HG02938 (cell line): Measurements from ENCODE around the gene TRAF3IP1.
A peak's percentile ranks its signal among the peaks of the same experiment; 100 is the strongest.

Experiments used
- ATAC-seq: cut with Tn5 transposase; IDR thresholded peaks from one replicate; pipeline ENCODE4 v1.9.1; 2021; ENCODE audit warnings: mild to moderate bottlenecking, moderate library complexity; ENCODE audit not compliant: unreplicated experiment

TRAF3IP1 gene

DNA sequence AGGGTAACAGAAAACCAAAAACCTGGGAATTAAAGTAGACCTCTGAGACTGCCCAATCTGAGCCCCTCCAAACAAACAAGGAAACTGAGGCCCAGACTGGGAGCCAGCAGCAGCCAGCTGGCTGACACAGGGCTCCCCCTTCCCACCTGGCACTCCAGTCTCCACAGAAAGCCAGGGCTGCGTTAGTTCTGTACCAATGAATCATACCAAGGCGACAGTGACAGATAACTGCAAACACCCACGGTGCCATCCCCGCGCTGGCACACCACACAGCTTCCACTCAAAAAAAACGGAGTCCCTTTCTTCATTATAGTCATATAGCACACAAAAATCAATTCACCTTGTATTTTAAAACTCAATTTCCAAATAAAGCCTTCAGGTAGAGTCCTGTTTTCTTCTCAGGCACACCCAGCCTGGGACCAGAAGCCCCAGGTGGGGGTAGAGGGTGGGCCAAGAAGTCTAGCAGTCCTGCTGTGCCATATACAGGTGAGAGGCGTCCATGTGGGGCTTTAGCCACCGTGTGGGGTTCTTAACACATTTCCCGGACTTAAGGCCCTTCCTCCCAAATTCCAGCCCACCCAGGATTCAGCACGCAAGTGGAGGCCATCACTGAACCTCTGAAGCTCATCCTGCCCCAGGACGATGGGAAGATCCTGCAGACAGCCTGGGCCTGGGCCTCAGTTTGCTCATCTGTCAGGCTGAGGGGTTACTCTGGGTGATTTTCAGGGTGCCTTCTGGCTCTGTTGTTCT is 33.2 kb upstream of the TRAF3IP1 start:
- ATAC-seq = no peak

DNA sequence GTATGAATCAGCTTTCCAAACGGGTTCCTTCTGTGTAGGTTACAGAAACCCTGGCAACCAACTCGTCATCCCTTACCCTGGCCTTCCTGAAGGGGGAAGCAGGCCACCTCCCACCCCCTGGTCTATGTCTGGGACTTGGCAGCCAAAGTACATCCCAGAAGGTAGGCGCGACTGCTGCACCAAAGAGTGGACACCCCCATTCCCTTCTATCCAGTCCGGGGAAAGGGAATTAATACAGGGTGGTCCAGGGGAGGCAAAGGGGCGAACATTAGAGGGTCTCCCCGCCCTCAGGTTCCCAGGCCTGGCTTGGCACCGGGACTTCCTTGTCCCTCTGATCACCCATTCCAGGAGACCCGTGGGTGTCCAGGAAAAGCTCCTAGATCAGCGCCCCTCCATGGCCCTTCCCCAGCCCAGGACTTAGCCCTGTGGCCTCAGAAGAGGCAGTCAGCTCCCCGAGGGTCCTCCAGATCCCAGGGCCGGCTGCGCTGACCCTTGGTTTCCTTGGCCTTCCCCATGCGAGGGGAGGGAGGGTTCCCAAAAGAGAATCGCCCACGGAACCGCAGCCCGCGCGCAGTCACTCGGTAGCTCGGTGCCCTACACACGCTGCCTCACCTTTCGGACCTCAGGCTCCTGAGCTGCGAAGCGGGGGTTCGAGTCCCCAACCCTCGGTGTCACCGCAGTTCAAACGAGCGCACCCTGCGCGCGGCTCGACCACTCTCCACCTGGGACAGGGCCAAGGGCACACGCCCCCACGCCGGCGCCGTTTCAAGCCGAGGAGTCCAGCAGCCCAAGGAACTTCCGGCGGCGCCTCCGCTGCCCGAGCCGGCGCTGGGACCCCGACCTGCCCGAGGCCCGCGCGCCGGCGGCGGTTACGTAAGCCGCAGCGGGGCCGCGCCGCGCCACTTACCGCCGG is 32.3 kb upstream of the TRAF3IP1 start, which contains the start of gene PER2:
TSS of gene PER2 (minus strand) at position 874 of the 913 bp plus-strand sequence. CDS start 10,674 bp downstream, outside the sequence.
- peak; percentile 21 for ATAC-seq

DNA sequence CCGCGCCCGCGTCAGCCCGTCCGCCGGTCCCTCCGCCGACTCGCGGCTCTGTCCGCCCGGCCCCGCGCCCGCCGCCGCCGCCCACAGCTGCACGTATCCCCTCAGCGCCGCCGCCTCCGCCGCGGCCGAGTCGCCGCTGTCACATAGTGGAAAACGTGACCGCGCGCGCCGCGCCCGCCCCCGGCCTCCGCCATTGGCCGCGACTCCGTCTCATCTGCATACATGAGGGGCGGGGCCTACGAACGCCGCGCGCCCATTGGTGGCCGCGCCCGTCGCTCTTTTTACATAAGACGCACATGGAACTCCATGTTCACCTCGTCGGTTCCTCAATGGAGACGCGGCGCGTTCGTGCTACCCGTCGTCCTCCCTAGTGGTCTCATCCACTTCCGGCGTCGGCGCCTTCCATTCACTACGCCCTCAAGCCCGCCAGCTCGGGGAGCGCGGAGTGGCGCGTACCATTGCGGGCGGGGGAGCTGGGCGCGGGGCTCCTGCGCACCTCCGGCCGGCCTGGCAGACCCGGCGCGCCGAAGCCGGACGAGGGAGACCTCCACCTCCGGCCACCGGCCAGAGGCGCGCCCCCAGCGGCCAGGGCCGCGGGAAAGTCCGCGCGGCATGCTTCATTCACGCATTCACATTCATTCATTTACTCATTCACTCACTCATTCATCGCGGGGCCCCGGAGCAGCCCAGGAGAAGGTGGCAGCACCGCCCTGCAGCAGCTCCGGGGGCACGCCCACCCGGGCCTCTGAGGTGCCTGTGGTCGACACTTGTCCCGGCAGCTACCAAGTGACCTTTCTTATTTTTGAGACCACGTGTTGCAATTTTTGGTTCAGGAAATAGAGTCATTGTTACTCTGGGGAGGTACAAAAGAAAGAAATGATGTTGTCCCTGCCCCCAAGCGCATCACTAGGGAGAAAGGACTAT is 31.4 kb upstream of the TRAF3IP1 start:
- ATAC-seq = peak; percentile 85

DNA sequence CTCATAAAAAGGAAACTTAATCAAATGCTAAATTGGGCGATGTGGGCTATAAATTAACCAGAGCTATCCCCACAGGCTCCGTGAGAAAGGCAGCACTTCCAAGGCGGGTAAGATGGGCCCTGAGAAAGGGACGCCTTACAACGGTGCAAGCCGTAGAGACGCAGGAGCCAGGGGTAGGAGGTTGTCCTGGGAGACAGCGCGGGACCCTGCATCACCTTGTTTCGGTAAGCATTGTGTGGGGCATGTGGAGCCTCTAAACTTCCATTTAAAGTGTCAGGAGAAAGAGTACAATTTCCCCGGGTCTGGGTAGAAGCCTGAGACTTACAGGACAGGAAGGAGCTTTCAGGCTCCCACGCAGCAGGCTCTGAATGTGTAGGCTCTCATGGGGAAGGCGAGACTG is 30.7 kb upstream of the TRAF3IP1 start:
- no peak for ATAC-seq

DNA sequence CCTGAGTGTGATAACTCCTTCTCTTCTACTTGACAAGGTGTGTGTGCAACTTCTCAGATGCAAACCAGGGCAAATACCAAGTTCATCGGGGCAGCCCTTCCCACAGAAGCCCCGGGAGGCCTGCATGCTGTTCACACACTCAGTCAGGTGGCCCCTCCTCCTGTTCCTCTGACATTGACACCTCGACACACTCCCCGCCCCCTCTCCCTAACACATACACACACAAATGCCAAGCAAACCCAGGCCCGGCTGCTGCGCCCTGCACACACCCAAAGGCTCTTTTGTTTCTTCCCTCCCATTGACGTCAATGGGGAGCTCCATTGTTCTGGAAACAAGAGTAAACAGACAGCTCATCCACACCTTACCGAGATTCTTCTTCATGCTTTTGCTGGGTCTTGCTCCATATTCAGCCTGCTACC is 30.2 kb upstream of the TRAF3IP1 start:
- ATAC-seq = no peak

DNA sequence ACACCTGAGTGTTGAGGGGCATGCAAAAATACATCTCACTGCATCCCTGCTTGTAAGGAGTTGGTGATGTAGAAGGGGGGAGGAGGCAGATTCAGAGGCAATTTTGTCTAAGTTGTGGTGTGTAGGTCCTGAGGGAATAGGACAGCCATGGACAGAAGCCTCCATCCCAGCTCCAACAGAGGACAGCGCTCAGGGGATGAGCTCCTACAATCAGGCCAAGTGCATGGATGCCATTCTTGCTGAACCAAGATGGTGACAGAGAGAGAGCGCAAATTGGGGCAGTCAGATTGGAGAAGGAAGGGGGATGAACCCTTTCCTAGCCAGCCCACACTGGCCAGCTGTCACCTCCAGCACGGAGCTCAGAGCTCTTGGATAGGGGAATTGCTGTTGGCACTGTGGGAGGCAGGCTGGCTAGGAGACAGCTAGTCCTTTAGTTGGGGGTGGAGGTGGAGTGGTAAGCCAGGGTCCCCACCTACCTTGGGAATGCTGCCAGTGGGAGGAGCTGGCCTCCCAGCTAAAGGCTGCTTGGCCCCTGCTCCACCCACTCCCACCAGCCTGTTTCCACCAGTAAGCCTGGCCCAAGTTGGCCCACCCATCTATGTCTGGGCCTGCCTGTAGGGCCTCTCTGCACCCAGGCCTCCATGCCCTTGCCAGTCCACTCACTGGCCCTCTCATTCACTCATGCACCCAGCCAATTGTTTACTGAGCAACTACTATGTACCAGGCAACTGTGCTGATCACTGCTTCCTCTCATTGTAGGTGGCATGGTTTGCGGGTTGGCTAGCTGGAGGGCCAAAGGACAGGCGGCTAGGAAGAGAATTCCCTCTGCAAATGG is 29.4 kb upstream of the TRAF3IP1 start:
- no peak for ATAC-seq

DNA sequence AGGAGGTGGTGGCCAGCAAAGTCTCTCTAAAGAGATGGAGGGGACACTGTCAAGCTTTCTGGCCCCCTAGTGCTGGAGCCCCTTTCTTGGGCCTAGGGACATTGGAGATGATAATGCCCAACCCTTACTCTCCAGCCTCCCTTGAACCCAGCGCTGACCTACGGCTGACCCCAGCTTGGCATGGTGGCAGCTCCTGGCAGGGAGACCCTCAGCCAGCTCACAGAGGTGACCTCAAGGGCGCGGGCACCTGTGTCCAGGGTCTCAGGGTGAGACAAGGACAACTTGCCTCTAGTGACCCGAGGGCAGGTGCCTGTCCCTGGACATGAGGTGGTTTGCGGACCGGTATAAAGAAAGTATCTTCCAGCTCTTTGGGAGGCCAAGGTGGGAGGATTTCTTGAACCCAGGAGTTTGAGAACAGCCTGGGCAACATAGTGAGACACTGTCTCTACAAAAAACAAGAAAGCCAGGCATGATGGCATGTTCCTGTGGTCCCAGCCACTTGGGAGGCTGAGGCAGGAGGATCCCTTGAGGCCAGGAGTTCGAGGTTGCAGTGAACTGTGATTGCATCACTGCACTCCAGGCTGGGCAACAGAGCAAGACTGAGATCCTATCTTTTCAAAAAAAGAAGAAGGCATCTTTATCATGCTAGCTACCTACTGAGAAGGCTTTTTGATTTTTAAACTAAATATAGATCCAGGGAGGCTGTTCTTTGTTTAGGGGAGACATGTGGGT is 28.6 kb upstream of the TRAF3IP1 start:
- ATAC-seq = no peak

DNA sequence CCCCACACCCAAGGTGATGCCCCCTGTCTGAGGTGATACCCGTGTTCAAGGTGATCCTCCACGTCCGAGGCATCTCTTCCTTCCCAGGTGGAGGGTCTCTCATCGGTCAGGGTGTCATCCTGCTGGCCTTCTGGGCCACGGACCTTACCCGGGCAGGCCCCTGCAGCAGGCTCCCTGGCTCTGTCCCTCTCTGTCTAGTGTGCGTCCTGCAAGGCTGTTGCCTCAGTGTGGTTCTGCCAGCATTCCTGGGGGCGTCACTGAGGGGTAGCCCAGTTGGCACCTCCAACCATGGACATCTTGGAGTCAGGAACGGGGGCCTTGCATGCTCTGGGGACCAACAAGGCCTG is 26.3 kb upstream of the TRAF3IP1 start:
- ATAC-seq = no peak

DNA sequence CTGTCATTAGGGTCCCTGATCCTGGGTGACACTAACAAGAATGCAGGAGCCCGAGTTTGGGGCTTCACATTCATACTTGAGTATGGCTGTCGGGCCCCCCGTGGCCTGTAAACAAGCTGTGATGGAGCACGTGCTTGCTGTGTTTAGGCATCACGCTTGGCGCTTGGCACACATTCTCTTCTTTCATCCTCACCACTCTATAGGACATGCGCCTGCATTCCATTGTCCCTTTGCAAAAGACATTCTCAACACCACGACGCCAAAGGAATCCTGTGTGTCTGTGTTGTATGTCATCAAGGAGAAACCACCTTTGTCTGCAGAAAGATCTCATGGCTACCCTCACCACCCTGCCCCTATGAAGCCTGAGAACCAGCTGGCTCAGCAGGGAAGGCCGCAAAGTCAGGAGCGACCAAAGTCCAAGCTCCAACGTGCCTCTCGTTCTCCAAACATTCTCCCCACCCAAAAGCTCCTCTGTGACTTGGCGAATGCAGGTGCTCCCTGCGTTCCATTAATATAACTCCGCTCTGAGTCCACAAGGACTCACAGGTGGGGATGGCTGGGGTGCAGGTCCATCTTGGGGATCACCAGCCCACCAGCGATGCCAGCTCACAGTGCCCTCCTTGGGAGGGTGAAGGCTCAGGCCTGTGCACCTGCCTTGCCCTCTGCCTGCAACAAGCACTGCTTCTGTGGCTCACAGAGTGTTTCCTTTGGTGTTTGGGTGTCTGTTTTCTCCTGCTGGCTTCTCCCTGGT is 25.8 kb upstream of the TRAF3IP1 start:
- no peak for ATAC-seq

DNA sequence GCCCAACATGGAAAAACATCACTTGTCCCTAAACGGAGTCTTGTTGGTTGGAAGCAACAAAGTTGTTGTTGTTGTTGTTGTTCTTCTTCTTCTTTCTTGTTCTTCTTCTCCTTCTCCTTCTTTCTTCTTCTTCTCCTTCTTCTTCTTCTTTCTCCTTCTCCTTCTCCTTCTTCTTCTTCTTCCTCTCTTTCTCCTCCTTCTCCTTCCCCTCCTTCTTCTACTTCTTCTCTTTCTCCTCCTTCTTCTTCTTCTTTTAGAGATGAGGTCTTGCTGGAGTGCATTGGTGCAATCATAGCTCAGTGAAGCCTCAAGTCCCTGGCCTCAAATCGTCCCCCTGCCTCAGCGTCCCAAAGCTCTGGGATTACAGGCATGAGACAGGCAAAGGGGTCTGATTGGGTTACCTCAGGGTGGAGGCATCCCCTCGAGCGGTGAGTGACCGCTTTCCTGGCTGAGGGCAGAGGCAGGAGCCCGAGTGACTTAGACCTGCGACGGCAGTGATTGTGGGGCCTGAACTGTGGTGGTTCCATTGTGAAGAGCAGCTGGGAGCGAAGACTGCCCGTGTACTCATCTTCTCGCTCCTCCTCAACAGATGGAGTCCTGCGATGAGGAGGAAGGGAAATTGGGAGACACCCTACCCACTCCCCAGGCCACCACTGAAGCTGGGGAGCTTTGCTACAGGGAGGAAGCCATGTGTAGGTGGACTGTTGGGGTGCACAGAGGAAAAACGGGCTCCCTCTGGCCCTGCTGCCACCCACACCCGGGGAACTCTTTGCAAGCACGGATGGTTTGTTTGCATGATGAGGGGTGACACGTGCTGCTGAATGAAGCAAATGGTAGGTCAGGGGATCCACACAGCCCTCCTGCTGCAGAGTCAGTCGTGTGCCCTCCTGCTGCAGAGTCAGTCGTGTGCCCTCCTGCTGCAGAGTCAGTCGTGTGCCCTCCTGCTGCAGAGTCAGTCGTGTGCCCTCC is 24.9 kb upstream of the TRAF3IP1 start:
- ATAC-seq = no peak

DNA sequence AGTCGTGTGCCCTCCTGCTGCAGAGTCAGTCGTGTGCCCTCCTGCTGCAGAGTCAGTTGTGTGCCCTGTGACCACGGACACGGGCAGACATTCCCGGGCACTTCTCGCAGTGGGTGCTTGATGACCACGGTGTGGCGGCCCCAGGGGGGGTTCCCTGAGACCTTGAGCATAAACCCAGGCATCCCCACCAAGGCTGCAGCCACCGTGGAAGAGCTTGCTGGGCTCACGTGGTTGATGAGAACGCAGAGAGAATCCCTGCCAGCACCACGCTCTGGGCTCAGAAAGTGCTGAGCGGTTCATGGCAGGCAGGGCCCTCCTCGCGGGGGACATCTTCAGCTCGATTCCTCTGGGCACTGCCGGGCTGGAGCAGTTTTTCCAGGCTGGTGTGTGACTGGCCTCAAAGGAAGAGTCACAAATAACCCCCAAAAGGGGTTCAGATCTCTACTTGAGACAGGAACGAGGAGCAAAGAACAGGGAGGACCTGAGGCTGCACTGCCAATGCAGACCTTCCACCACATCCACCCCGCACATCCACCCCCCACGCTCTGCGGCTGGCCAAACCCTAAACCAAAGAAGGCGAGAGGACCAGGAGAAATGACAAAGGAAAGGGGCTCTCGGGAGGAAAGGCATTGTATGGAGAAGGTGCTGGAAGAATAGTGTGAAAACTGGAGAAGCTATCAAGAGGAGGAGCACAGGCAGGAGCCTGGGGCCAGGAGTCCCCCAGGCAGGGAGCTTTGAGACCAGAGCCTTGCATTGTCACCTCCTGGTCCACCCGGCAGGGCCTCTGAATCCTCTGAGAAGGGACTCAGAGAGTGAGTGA is 23.5 kb upstream of the TRAF3IP1 start:
- no peak for ATAC-seq

DNA sequence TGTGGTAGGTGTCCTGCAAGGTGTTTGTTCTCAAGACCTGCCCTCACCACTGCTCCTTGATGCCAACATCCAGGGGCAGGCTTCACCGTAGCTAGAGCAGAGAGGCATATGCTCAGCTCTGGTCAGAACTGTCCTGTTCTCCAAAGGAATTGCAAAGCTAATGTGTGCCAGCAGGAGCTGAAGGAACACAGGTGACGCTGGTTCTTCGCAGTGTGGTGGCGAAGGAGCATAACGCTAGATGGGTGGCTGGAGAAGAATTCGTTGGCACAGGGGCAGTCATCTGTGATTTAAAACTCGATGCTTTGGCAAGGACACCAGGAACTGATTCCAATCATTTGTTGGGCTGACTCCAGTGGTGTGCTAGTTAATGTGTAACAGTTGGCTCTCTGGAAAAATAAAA is 20.5 kb upstream of the TRAF3IP1 start:
- ATAC-seq = no peak

DNA sequence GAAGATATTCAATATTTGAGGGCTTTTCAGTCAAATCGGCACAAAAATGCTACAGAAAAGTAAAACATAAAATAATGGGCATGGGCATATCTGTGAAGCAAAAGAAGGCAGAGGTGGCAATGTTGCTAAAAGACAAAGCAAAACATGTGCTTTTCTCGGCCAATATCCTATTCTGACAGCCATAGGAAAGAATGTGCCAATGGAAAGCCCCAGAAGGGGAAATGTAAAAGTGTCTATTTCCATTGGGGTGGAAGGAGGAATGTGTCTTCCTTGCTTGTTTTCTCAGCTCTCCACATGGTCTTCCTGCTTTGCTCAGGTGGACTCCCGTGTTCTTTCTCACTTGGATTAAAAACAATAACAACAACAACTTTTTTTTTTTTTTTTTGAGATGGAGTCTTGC is 18.2 kb upstream of the TRAF3IP1 start:
- no peak for ATAC-seq

DNA sequence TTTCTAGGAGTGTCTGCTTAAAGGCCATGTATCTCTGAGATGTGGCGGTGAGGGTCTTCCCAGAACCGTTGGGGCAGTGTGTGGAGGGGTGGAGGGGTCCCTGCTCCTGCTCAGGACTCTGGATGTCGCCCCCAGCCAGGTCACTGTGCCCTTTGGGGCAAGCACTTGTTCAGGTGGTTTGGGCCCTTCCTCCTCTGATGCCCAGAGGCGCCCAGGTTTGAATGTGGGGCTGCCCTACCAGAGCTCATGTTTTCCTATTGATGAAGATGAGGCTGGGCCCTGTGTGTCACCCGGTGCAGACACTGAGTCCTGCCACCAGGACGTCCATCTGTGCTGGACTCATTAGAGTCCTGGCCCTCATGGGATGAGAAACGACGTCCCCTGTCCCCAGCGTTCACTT is 17.6 kb upstream of the TRAF3IP1 start:
- ATAC-seq = no peak

DNA sequence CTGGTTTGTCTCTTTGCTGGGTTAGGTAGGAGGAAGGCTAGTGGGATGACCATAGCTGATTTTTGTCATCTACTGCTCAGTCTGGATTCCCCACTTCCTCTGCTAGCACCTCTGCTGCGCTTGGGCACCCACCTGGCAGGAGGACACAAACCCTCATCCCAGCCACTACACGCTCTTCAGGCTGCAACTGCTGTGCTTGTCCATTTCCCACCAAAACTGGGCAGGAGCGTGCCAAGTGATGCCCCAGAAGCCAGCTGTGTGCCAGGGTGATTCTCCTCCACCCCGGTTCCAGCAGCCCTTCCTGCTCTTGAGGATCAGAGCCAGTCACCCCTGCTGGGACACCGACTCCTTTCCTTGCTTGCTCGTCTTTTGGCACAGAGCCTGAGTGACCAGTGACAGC is 16.2 kb upstream of the TRAF3IP1 start:
- no peak for ATAC-seq

DNA sequence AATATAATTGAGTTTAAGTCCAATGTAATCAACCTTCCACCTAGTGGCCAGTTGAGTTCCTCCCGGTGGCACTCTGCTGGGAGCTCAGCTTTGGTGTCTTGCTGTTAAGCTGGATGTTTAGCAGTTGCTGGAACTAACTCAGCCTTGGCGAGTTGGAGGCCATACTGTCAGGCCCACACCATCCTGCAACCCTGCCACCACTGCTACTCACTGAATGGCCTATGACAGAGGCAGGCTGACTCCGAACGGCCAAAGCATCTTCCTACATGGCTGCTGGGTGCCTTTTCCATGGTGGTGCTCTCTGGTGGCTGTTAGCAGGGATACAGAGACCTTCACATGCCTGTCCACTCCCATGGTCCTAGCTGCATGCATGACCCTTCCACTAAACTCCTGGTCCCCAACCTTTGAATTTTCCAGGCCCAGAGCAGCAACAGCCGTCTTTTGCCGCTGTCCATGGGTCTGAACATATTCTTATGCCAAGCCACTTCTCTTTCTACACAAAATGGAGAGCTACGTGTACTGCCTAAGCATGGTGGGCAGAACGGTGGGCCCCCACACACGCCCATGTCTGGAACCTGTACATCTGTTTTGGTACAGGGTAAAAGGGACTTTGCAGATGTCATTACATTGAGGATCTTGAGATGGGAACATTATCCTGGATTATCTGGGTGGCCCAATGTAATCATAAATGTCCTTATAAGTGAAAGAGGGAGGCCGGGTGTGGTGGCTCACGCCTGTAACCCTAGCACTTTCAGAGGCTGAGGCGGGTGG is 15.0 kb upstream of the TRAF3IP1 start:
- ATAC-seq = no peak
